HepG2 (cell line): Measurements from ENCODE around the gene CCDC66. TPM values are rescaled to one million over a fixed set of nuclear protein-coding genes. Genes with fewer than 3 reads are reported as not detected.

Source experiments
- ATF1 ChIP-seq: IDR thresholded peaks from 2 replicates; pipeline ENCODE4 v1.6.1; 2016; ENCODE audit warnings: mild to moderate bottlenecking, control low read depth
- ATM ChIP-seq: fragments of 450-650 bp; IDR thresholded peaks from 2 replicates; pipeline ENCODE4 v1.7.1; 2017; ENCODE audit warnings: mild to moderate bottlenecking, borderline replicate concordance
- CCAR2 ChIP-seq: fragments of 200-400 bp; formaldehyde crosslinking; optimal IDR thresholded peaks from 2 replicates; pipeline ENCODE3; 2018; ENCODE audit warnings: low read depth, mild to moderate bottlenecking, low read length, moderate library complexity
- EED ChIP-seq: sonication (generic); formaldehyde crosslinking; IDR thresholded peaks from 2 replicates; pipeline ENCODE4 v1.5.0; 2020; ENCODE audit warnings: mild to moderate bottlenecking, missing genetic modification reagents
- FOSL1 ChIP-seq: sonication (generic); formaldehyde crosslinking; IDR thresholded peaks from 2 replicates; pipeline ENCODE4 v1.9.0; 2021; ENCODE audit warnings: missing genetic modification reagents, borderline replicate concordance
- HDAC2 ChIP-seq: sonication (generic); formaldehyde crosslinking; IDR thresholded peaks from 2 replicates; pipeline ENCODE4 v1.4.0; 2020; ENCODE audit warnings: missing genetic modification reagents
- HDAC6 ChIP-seq: fragments of 200-600 bp; sonication (generic); IDR thresholded peaks from 2 replicates; pipeline ENCODE4 v1.7.0; 2017; ENCODE audit warnings: mild to moderate bottlenecking, antibody characterized with exemption, low read length, low read depth
- HNRNPH1 ChIP-seq: fragments of 200-400 bp; formaldehyde crosslinking; optimal IDR thresholded peaks from 2 replicates; pipeline ENCODE3; 2017; ENCODE audit warnings: mild to moderate bottlenecking, low read depth, low read length
- HOXA3 ChIP-seq: sonication (generic); formaldehyde crosslinking; IDR thresholded peaks from 2 replicates; pipeline ENCODE4 v1.5.0; 2020; ENCODE audit warnings: missing genetic modification reagents
- MBD4 ChIP-seq: IDR thresholded peaks from 2 replicates; pipeline ENCODE4 v1.6.1; 2012; ENCODE audit warnings: low read length, inconsistent platforms, borderline replicate concordance
- MBNL3 ChIP-seq: fragments of 250-450 bp; sonication (Bioruptor Pico); conservative IDR thresholded peaks from 2 replicates; pipeline ENCODE4 v1.8.0; 2022; ENCODE audit warnings: mild to moderate bottlenecking, inconsistent platforms
- NBN ChIP-seq: fragments of 450-650 bp; conservative IDR thresholded peaks from 2 replicates; pipeline ENCODE4 v1.6.1; 2017
- NFATC3 ChIP-seq: sonication (generic); formaldehyde crosslinking; IDR thresholded peaks from 2 replicates; pipeline ENCODE4 v1.5.1; 2020; ENCODE audit warnings: mild to moderate bottlenecking, missing genetic modification reagents
- POLR2G ChIP-seq: fragments of 200-400 bp; formaldehyde crosslinking; IDR thresholded peaks from 2 replicates; pipeline ENCODE4 v1.6.1; 2018; ENCODE audit warnings: mild to moderate bottlenecking, low read depth, low read length, moderate library complexity
- RARG ChIP-seq: sonication (generic); formaldehyde crosslinking; IDR thresholded peaks from 2 replicates; pipeline ENCODE4 v1.4.0; 2020; ENCODE audit warnings: low read depth, mild to moderate bottlenecking, missing genetic modification reagents
- RFX3 ChIP-seq: IDR thresholded peaks from 2 replicates; pipeline ENCODE4 v1.6.1; 2016; ENCODE audit warnings: missing biosample characterization, missing genetic modification reagents
- SAFB2 ChIP-seq: sonication (generic); formaldehyde crosslinking; IDR thresholded peaks from 2 replicates; pipeline ENCODE4 v1.5.1; 2020; ENCODE audit warnings: missing genetic modification reagents, low read depth, mild to moderate bottlenecking, borderline replicate concordance
- SIN3B ChIP-seq: fragments of 150-350 bp; IDR thresholded peaks from 2 replicates; pipeline ENCODE4 v1.6.1; 2014; ENCODE audit warnings: low read length
- SOX13 ChIP-seq, 3 experiments: fragments of 450-650 bp in 1 of 3; sonication (generic) in 1 of 3; formaldehyde crosslinking in 1 of 3; IDR thresholded peaks in 2 of 3; conservative IDR thresholded peaks in 1 of 3; 2 replicates each; pipeline versions ENCODE4 v1.5.0 to v1.6.1; 2016 to 2020; ENCODE audit warnings: antibody characterized with exemption in 1 of 3, mild to moderate bottlenecking in 1 of 3, missing compliant biosample characterization in 1 of 3, missing genetic modification reagents in 1 of 3, moderate library complexity in 1 of 3
- SPEN ChIP-seq: sonication (generic); formaldehyde crosslinking; IDR thresholded peaks from 2 replicates; pipeline ENCODE4 v1.5.1; 2020; ENCODE audit warnings: low read depth, mild to moderate bottlenecking, missing genetic modification reagents
- TGIF2 ChIP-seq: IDR thresholded peaks from 2 replicates; pipeline ENCODE4 v1.6.1; 2016; ENCODE audit warnings: control low read depth, missing compliant biosample characterization
- ZBTB20 ChIP-seq: sonication (generic); formaldehyde crosslinking; IDR thresholded peaks from 2 replicates; pipeline ENCODE4 v1.8.1; 2023; ENCODE audit warnings: missing genetic modification reagents, low read depth, mild to moderate bottlenecking, borderline replicate concordance
- ZNF101 ChIP-seq: sonication (generic); formaldehyde crosslinking; IDR thresholded peaks from 2 replicates; pipeline ENCODE4 v1.4.0; 2020; ENCODE audit warnings: mild to moderate bottlenecking, low read depth, missing genetic modification reagents, borderline replicate concordance
- ZNF367 ChIP-seq: sonication (generic); formaldehyde crosslinking; IDR thresholded peaks from 2 replicates; pipeline ENCODE4 v1.4.0; 2020; ENCODE audit warnings: missing genetic modification reagents, borderline replicate concordance
- ZNF644 ChIP-seq: IDR thresholded peaks from 2 replicates; pipeline ENCODE4 v1.6.1; 2016; ENCODE audit warnings: low read depth
- polyA plus RNA-seq, 8 experiments: library from polyadenylated mRNA; depleted of rRNA in 3 of 8; stranded (reverse) in 7 of 8; unstranded in 1 of 8; fragments of >200 nt; fragmentation: Illumina TruSeq in 4 of 8; extraction: Trizol in 4 of 8; gene quantifications; 2 replicates each; pipeline versions ENCODE4 v1.2.1 to v1.2.3, GENCODE V29; 2011 to 2016; ENCODE audit warnings: low read depth in 4 of 8, missing spikeins in 1 of 8, mixed read lengths in 1 of 8; ENCODE audit not compliant: insufficient read depth in 1 of 8
- total RNA-seq, 5 experiments: library from RNA; depleted of rRNA; stranded (reverse); fragments of >200 nt; fragmentation: Illumina TruSeq; extraction: Trizol; gene quantifications; 2 replicates each; pipeline ENCODE4 v1.2.3, GENCODE V29; 2016; ENCODE audit warnings: low read depth in 1 of 5
- TF ChIP-seq, protein P1 (sequence below): IDR thresholded peaks from 2 replicates; pipeline ENCODE4 v1.6.1; 2012; ENCODE audit warnings: inconsistent platforms
- TF ChIP-seq, protein P2 (sequence below): IDR thresholded peaks from 2 replicates; pipeline ENCODE4 v1.6.1; 2016; ENCODE audit warnings: control low read depth
- TF ChIP-seq, protein P3 (sequence below), 2 experiments: sonication (generic) in 1 of 2; formaldehyde crosslinking in 1 of 2; IDR thresholded peaks; 2 replicates each; pipeline versions ENCODE4 v1.4.0 to v1.6.1; 2018 to 2020; ENCODE audit warnings: missing genetic modification reagents in 2 of 2, borderline replicate concordance in 1 of 2, low read depth in 1 of 2, mild to moderate bottlenecking in 1 of 2, missing biosample characterization in 1 of 2

CCDC66 gene
- total and polyA plus RNA-seq, 2 of the 13 experiments (the other 11 are each of a cell fraction or from before 2014, with no cell fraction given), result 8.4 to 19.9 TPM

DNA sequence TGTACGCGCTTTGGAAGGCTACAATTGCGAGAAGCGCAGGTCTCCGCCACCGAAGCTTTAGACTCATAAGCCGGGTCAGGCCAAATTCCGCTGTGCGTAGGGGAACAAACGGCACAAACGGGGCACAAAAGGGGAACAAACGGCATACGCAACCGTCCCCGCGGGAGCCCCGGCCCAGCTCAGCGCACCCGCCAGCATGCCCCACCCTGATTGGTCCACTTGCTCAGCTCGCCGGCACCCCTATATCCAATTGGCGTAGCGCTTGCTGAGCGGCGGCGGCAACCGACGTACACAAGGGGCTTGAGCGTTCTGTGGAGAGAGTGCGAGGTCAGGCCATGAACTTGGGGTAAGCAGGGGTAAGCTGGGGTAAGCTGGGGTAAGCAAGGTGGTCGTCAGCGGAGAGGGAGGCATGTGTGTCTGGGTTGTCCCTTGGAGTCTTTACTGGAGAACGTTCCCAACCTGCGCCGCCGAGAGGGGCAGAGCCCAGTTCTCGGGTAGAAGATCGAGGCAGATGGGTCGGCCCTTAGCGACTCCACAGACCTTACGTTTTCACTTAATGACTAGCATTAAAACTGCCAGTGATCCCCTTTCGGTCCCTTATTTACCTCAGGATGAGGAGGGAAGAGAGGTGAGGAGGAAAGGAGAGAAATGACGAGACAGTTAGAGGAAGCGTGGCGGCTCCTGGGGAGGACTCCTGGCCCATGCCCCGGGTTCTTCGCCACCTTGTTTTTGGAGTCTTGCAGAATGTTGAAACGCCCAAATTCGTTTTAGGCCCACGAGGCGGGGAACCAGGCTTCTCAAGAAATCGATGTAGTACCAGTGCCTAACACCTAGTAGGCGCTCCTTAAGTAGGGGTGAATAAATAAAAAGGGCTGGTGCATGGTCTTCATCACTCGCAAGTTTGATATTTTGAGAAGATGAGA, at the start of gene CCDC66 (continued):
- TF ChIP-seq SOX13 (IDR thresholded peaks at IDR 0.05) (no peak), SOX13 (CRISPR knock-in tag; conservative IDR thresholded peaks at IDR 0.05 in 1 of 2, IDR thresholded peaks at IDR 0.05 in 1 of 2) (no peak), RARG (no peak), ZNF644 (0 out of 2 replicates have a peak, but pooled peaks have one; percentile 10), HNRNPH1 (no peak), NBN (no peak), ZBTB20 (CRISPR knock-in tag) (0 out of 2 replicates have a peak, but pooled peaks have one; percentile 35), FOSL1 (no peak), CCAR2 (no peak), EED (peak; percentile 68; the same call in 1 of the 2 replicates), MBD4 (no peak), ATM (no peak), SPEN (peak; percentile 86), HDAC6 (no peak), NFATC3 (CRISPR knock-in tag) (no peak), RFX3 (CRISPR knock-in tag) (peak; percentile 55; the same call in 1 of the 2 replicates), SAFB2 (CRISPR knock-in tag) (no peak), ZNF367 (CRISPR knock-in tag) (no peak), ATF1 (no peak), HOXA3 (CRISPR knock-in tag) (peak; percentile 78; the same call in 1 of the 2 replicates), TGIF2 (CRISPR knock-in tag) (peak; percentile 54; the same call in 1 of the 2 replicates), MBNL3 (no peak), SIN3B (no peak), POLR2G (peak; percentile 89), HDAC2 (CRISPR knock-in tag) (no peak), ZNF101 (CRISPR knock-in tag) (no peak)
- TF ChIP-seq, protein P1, sequence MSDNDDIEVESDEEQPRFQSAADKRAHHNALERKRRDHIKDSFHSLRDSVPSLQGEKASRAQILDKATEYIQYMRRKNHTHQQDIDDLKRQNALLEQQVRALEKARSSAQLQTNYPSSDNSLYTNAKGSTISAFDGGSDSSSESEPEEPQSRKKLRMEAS, result peak; percentile 95
- TF ChIP-seq, protein P2, sequence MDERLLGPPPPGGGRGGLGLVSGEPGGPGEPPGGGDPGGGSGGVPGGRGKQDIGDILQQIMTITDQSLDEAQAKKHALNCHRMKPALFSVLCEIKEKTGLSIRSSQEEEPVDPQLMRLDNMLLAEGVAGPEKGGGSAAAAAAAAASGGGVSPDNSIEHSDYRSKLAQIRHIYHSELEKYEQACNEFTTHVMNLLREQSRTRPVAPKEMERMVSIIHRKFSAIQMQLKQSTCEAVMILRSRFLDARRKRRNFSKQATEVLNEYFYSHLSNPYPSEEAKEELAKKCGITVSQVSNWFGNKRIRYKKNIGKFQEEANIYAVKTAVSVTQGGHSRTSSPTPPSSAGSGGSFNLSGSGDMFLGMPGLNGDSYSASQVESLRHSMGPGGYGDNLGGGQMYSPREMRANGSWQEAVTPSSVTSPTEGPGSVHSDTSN (CRISPR knock-in tag), result no peak
- TF ChIP-seq, protein P3, sequence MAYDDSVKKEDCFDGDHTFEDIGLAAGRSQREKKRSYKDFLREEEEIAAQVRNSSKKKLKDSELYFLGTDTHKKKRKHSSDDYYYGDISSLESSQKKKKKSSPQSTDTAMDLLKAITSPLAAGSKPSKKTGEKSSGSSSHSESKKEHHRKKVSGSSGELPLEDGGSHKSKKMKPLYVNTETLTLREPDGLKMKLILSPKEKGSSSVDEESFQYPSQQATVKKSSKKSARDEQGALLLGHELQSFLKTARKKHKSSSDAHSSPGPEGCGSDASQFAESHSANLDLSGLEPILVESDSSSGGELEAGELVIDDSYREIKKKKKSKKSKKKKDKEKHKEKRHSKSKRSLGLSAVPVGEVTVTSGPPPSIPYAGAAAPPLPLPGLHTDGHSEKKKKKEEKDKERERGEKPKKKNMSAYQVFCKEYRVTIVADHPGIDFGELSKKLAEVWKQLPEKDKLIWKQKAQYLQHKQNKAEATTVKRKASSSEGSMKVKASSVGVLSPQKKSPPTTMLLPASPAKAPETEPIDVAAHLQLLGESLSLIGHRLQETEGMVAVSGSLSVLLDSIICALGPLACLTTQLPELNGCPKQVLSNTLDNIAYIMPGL (CRISPR knock-in tag; IDR thresholded peaks at IDR 0.05; ENCODE audit: borderline replicate concordance in 1 of 2, low read depth in 1 of 2), result peak; percentile 47 to 78
